Stimulated activated CD8-positive, alpha-beta memory T cell treated with anti-CD3 and anti-CD28 coated beads, Interleukin-7, amount 100 ng/mL, for 48 hours (primary cell): ENCODE results near the gene GCGR.

Source experiments
- DNase-seq, 2 donors: peaks; one replicate each; pipeline ENCODE4 v3.0.0-alpha.2; 2020; ENCODE audit warnings: low read depth in 1 of 2; ENCODE audit errors: extremely low read depth in 1 of 2

The GCGR gene

DNA sequence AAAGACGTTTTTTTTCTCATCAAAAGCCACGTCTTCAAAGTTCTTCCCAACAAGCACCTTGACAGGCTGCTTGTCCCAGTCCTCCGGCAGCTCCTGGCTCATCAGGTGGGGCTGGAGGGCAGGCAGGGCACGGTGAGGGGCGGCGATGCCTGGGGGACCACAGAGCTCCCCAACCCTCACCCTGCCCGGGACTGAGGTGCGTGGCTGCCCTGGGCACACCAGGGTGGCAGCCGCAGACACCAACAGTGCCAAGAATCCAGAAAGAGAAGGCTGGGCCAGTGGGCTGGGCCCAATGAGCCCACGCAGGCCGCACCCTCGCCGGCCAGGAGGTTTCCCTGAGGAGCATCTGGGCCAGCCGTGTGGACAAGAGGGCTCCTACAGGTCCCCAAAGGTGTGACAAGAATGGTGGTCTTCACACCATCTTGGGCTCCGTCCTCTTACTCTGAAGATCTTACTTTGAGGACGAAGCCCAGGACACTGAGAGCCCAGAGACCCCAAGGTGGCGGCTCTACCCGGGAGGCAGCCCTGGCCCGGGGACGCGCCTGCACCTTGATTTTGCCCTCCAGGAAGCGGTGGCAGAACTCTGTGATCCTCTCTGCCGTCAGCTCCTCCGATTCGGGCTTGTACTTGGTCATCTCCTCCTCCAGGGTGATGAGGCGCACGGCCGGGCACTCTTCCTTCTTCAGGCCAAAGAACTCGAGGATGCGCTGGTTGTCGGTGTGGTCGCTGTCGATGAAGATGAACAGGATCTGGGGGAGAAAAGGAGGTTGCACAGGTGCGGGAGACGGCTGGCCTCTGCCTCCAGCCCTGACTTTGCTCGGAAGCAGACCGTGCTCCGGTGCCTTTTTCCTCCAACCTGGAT lies 42.2 kb downstream of the GCGR start:
- DNase-seq, result no peak

DNA sequence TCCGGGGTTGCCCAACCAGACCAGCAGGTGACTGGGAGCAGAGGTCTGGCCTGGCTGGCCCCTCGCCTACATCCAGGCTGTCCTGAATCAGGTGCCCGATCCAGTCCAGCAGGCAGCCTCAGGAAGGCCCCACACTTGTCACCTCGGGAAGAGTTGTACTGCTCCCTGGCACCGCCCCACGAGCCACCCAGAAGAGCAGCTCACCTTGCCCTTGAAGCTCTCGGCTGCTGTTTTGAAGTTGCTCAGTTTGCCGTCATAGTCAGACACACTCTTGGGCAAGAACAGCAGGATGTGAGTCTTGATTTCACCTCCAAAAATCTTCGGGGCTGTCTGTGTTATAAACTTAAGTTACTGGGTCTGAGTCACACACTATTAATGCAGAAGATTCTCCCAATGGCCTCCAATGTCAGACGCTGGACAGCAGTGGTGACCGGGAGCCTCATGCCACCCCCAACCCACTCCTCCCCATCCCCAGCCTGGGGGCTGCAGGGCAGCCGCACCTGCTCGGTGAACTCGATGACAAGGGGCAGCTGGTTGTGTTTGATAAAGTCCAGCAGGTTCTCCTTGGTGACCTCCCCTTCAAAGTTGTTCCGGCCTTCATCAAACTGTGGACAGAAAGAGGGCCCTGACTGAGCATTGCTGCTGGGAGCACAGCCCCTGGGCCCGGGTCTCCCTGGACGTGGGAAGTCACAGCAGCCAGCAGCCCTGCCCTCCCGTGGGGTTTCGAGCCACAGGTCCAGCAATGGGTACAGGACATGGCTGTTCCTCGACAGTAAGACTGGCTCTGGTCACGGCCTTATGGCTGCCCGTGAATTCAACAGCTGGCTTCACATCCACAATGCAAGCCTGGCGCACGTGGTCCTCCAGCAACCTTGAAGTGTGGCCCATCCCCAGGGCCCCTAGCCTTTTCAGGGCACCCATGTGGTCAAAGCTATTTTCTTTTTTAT lies 43.1 kb downstream of the GCGR start:
- DNase-seq, result no peak

DNA sequence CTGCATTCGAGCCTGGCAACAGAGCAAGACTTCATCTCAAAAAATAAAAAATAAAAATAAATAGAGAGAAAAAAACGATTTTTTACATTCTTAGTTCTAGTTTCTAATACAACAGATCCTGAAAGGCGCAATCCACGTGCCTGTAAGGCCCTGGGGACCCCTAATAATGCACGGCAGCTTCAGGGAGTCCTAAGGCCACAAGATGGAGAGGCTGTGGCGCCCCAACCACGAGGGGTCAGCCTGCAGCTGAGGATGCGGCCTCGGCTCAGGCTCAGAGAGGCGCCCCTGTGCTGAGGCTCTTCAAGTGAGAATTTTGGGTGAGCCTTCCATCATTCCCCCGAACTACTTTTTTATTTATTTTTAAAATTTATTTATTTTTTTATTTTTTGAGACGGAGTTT lies 45.5 kb downstream of the GCGR start:
- no peak for DNase-seq

GRCh38 chr17:81851423-81851822 lies 47.5 kb downstream of the GCGR start:
- no peak for DNase-seq

GRCh38 chr17:81852237-81852636 lies 48.3 kb downstream of the GCGR start:
- DNase-seq, result no peak

DNA sequence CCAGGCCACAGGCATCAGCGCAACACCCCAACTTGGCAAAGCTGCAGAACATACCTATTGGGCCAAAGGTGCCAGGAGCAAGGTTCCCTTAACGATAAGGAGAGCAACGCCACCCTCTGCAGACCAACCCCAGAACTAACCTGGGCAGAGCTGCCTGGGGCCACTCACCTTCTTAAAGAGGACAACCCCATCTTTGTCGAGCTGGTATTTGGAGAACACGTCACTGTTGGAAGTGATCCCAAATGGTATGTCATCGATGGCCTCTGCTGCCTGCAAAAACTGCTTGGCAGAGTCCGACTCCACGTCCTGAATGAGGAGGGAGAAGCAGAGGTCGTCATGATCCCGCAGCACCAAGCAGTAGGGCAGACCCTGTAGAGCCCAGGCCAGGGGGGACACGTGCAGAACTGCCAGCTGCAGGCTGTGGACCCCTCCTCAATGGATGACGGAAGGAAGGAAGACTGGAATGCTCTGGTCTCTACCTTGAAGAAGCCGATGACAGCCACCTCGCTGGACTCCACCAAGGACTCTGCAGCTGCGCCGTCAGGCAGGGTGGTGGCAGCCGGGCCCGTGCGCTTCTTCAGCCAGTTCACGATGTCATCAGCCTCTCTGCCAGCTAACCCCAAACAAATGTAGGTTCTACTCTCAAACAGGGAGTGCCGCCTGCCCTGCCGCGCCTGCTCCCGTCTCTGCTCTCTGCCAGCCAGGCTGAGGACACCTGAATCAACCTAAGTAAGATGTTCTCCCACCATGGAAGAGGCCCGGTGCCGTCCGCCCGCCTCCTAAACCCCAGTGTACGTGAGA lies 51.2 kb downstream of the GCGR start:
- no peak for DNase-seq

DNA sequence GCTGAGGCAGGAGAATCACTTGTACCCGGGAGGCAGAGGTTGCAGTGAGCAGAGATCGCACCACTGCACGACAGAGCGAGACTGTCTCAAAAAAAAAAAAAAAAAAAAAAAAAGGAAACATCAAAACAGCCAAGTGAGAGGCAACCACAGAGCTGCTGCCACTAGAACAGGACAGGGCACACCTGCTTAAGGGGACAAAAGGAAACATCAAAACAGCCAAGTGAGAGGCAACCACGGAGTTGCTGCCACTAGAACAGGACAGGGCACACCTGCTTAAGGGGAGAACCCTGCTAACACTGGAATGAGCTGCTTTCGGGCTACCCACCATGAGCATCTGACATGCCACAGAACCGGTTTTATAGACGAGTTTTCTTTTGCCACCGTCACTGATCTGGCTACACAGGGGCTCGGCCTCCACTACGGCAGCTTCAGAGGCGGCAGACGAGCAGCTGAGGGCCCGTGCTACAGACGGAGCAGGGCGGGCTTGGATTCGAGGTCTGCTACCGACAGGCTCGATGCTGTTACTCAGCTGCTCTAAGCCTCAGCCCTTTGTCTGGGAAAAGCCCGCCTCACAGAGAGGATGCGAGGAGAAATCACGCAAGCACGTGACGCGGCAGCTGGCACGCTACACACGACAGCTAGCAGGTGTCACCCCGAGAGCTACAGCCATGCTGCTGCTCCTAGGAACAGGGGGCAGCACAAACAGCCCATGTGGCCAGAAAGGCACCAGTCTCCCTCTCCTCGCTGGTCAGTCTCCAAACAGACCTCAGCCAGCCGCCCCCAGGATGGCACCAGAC lies 54.4 kb downstream of the GCGR start:
- no peak for DNase-seq

- DNase-seq, result no peak
Measured at GRCh38 chr17:81858967-81859905, 55.3 kb downstream of the GCGR start.

GRCh38 chr17:81859906-81860755 lies 56.2 kb downstream of the GCGR start, which contains the start of gene P4HB:
TSS of gene P4HB (minus strand) at chr17:81860535. CDS start at chr17:81860471, 64 bp downstream.
- no peak for DNase-seq

DNA sequence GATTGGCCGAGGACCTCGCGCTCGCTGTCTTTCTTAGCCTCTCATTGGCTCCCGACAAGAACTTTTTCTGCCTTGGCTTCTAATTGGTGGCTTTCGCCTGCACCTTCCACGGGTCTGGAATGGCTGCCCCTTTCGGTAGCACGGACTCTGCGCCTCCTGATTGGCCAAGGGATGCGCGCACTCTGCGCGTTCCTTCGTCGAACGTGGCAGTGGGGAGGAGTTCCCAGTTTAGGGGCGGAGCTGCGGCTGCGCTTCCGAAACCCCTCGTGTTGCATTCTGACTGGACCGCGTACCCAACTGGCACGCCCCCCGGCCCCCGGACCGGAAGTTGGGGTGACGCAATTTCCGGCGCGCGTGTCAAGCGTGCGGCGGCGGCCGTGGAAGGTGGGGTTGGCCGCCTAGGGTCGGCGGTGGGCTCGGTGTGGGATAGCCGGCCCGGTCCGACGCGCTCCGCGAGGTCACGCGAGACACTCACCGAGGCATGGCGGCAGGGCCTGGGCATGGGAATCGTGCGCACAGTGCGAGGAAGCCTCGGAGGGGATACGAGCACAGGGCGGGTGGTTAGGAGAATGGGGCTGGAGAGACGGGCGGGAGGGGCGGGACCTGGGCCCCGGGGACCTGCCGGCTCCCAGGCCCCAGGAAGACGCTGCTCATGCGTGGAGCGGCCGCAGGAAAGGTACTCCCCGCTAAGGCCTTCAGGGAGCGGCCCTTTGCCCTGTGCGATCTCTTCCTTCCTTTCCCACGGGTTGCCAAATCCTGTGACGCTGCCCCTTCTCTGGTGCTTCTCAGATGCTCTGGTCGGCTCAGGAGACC lies 57.0 kb downstream of the GCGR start:
- peak; percentile 99 for DNase-seq

DNA sequence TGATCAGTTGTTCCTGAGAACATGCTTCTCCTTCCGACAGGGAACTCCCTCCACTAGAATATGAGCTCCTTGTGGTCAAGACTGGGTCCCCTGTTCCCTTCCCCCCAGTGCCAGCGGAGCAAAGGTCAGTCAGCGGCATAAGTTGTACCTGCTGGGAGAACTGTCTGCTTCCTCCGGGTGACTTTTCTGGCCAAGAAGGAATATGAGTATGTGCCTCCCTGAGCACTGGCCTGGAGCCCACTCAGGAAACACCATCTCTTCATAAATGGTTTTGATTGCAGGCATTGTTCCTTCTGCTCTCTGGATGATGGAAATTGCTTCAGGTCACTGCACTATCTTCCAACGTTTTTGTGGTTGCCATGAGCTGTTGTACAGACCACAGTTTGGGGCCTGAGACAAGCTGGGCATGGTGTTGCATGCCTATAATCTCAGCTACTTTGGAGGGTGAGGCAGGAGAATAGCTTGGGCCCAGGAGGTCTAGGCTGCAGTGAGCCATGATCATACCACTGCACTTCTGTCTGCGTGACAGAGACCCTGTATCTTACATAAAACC lies 59.2 kb downstream of the GCGR start:
- no peak for DNase-seq
